Mesothelial cell of epicardium (in vitro differentiated cells): ENCODE data around the gene PXYLP1. TPM values are rescaled to one million over a fixed set of nuclear protein-coding genes. Genes with fewer than 3 reads are reported as not detected.

Source experiments
- DNase-seq, 2 experiments: peaks; one replicate each; pipeline ENCODE4 v3.0.0; 2021; ENCODE audit warnings: low spot score in 2 of 2; ENCODE audit not compliant: unreplicated experiment in 2 of 2
- H3K27ac Mint-ChIP-seq: 2 replicates; pipeline ENCODE4 v1.8.0; 2021; ENCODE audit warnings: mixed read lengths
- H3K27me3 Mint-ChIP-seq: 2 replicates; pipeline ENCODE4 v1.8.0; 2021; ENCODE audit warnings: low read depth, mixed read lengths
- H3K36me3 Mint-ChIP-seq: 2 replicates; pipeline ENCODE4 v1.8.0; 2021; ENCODE audit warnings: mixed read lengths
- H3K4me1 Mint-ChIP-seq: 2 replicates; pipeline ENCODE4 v1.8.0; 2021; ENCODE audit warnings: mixed read lengths
- H3K4me3 Mint-ChIP-seq: 2 replicates; pipeline ENCODE4 v1.8.0; 2021; ENCODE audit warnings: mild to moderate bottlenecking, moderate library complexity, mixed read lengths
- H3K9me3 Mint-ChIP-seq: 2 replicates; pipeline ENCODE4 v1.8.0; 2021; ENCODE audit warnings: mixed read lengths
- CTCF ChIP-seq: fragments of 200-600 bp; sonication (generic); IDR thresholded peaks from one replicate; pipeline ENCODE4 v1.5.0; 2021; ENCODE audit warnings: antibody characterized with exemption; ENCODE audit not compliant: unreplicated experiment
- total RNA-seq: library from RNA; stranded (reverse); gene quantifications from 3 replicates; pipeline ENCODE4 v1.2.1, GENCODE V29; 2021

Gene PXYLP1
- total RNA-seq, 1 donor from 2014 or later = 40.5 TPM

GRCh38 chr3:141275511-141275910 is 43.9 kb downstream of the PXYLP1 start:
- H3K36me3 Mint-ChIP-seq = peaks cover 3% of the 10 kb centered on the region
- H3K4me3 Mint-ChIP-seq = no peak overlapping the region
- H3K4me1 Mint-ChIP-seq = peaks cover 8% of the 10 kb centered on the region
- H3K27me3 Mint-ChIP-seq = no peaks in the 10 kb centered on the region
- H3K27ac Mint-ChIP-seq = no peak overlapping the region
- no peak for TF ChIP-seq CTCF
- no peak for DNase-seq
- no peaks in the 10 kb centered on the region for H3K9me3 Mint-ChIP-seq

- Mint-ChIP-seq H3K36me3 (peaks cover 3% of the 10 kb centered on the region), H3K4me1 (peaks cover 8% of the 10 kb centered on the region), H3K27ac (no peak overlapping the region), H3K9me3 (no peaks in the 10 kb centered on the region), H3K4me3 (no peak overlapping the region), H3K27me3 (no peaks in the 10 kb centered on the region)
- no peak for TF ChIP-seq CTCF
- no peak for DNase-seq
These were observed 44.3 kb downstream of the PXYLP1 start for GRCh38 chr3:141275973-141276372.

- no peak for DNase-seq
- H3K27ac Mint-ChIP-seq = no peak overlapping the region
- H3K9me3 Mint-ChIP-seq = no peaks in the 10 kb centered on the region
- no peak for TF ChIP-seq CTCF
- peaks cover 8% of the 10 kb centered on the region for H3K36me3 Mint-ChIP-seq
- no peak overlapping the region for H3K4me3 Mint-ChIP-seq
- H3K4me1 Mint-ChIP-seq = peaks cover 8% of the 10 kb centered on the region
- no peaks in the 10 kb centered on the region for H3K27me3 Mint-ChIP-seq
These were observed 44.8 kb downstream of the PXYLP1 start for GRCh38 chr3:141276398-141276797.

- Mint-ChIP-seq H3K4me1 (peaks cover 8% of the 10 kb centered on the region), H3K27me3 (no peaks in the 10 kb centered on the region), H3K4me3 (no peak overlapping the region), H3K9me3 (no peaks in the 10 kb centered on the region), H3K27ac (no peak overlapping the region), H3K36me3 (peaks cover 17% of the 10 kb centered on the region)
- DNase-seq = no peak
- no peak for TF ChIP-seq CTCF
These were observed 45.8 kb downstream of the PXYLP1 start for GRCh38 chr3:141277451-141277850.

DNA sequence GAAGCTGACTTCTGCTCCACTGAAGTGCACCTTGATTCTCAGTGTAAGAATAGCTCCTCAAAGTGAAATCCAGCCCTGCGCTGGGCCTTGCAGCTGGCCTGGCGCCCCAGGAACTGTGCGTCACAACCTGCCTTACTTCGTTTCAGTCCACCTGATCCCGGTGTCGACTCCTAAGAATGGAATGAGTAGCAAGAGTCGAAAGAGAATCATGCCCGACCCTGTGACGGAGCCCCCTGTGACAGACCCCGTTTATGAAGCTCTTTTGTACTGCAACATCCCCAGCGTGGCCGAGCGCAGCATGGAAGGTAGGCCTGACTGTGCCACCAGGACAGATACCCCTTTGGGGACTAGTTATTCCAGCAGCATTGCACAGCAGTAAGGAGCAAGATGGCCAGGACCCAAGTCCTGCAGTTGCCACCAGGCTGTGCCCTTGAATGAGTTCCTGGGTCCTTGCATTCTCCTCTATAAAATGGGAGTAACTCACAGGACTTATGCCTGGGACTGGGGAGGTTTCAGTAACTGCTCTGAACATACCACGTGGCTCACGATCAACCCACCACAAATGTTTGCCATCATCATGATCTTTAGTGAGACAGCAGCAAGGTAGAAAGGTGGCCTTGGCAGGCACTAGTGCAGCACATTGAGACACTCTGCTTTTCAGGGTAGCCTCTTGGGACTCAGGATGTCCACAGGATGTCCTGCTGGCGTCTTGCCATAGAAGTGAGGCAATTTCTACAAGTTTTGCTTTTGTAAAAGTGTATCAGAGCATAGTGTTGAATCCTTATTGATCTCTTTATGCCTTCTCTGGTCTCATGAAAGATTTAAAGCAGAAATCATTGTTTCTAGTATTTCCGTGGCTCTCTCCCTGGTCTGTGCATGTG is 46.8 kb downstream of the PXYLP1 start:
- Mint-ChIP-seq H3K4me1 (peaks cover 8% of the 10 kb centered on the region), H3K27me3 (no peaks in the 10 kb centered on the region), H3K27ac (no peak overlapping the region), H3K4me3 (no peak overlapping the region), H3K36me3 (peaks cover 23% of the 10 kb centered on the region), H3K9me3 (no peaks in the 10 kb centered on the region)
- TF ChIP-seq CTCF = no peak
- no peak for DNase-seq
